ENCODE measurements around the gene LASP1.

- TF ChIP-seq CTCF (IDR thresholded peaks at IDR 0.05) (no peak), POLR2A (IDR thresholded peaks at IDR 0.05) (no peak)
These were observed 46.9 kb downstream of the LASP1 start for GRCh38 chr17:38916771-38917170.
